Upper lobe of right lung (tissue), 1 donor: Measurements from ENCODE around the gene ANXA2. TPM values are rescaled to one million over a fixed set of nuclear protein-coding genes. Genes with fewer than 3 reads are reported as not detected.

Source experiments
- ATAC-seq: fragments of 200-7000 bp; cut with Tn5 transposase; one replicate; pipeline ENCODE4 v1.9.1; 2020; ENCODE audit warnings: mild to moderate bottlenecking, moderate library complexity
- DNase-seq: peaks from one replicate; pipeline ENCODE4 v3.0.0-alpha.2; 2020
- H3K27ac ChIP-seq: fragments of 200-600 bp; one replicate; pipeline ENCODE4 v1.8.0; 2022
- H3K27me3 ChIP-seq: fragments of 200-600 bp; one replicate; pipeline ENCODE4 v1.8.0; 2022; ENCODE audit warnings: mild to moderate bottlenecking
- H3K36me3 ChIP-seq: fragments of 200-600 bp; one replicate; pipeline ENCODE4 v1.8.0; 2022
- H3K4me1 ChIP-seq: fragments of 200-600 bp; one replicate; pipeline ENCODE4 v1.8.0; 2022
- H3K4me3 ChIP-seq: fragments of 200-600 bp; one replicate; pipeline ENCODE4 v1.8.0; 2022; ENCODE audit warnings: mild to moderate bottlenecking
- H3K9me3 ChIP-seq: fragments of 200-600 bp; one replicate; pipeline ENCODE4 v1.8.0; 2022
- intact Hi-C: fragments of 100-400 bp; cut with DNase I; formaldehyde crosslinking; loops from one replicate; pipeline ENCODE4 v1.11.0; 2022
- total RNA-seq: library from RNA; stranded (reverse); fragmentation: NEBNext Ultra II Directional; extraction: Animal tissue kit (Norgen Biotek cat#: 25700); gene quantifications from one replicate; pipeline ENCODE4 v1.2.1, GENCODE V29; 2021
- TF ChIP-seq, protein P1 (sequence below): fragments of 200-600 bp; IDR thresholded peaks from one replicate; pipeline ENCODE4 v1.8.0; 2022; ENCODE audit warnings: antibody characterized with exemption
- donor health status: DM: no; HTN: yes; CAD: no; lungs with severe emphysema.

The ANXA2 gene
- total RNA-seq, 1 donor from 2014 or later = 818 TPM

DNA sequence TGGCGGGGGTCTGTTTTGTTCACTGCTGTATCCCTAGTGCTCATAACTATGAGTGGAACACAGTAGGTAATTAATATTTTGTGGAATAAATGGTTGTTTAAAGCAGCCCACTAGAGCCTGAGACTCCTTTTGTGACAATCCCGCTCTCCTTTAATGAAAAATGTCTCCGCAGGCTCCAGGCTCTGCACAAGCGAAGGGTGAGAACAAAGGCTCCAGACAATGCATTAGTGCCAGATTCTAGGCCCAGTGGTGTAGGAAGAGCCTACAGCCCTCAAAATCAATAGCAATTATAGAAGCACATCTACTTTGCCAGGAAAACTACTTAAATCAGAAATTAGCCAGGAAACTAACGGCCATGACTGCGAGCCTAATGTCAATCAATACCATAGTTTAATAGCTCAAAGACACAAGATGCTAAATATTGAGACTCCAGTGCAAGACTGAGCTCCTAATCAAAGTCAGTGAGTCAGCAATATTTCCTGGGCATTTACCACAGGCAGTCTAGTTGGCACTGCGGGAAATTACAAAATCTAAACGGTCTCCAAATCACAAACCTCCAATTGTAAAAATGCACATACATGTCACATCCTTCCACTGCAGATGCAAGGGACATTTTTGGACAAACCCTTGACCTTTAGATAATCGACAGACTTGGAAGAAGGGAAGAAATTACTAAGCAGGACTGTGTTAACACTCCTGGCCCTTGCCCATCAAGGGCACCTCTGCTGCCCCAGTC lies 2.3 kb downstream of the ANXA2 start:
- TF ChIP-seq, protein P1, sequence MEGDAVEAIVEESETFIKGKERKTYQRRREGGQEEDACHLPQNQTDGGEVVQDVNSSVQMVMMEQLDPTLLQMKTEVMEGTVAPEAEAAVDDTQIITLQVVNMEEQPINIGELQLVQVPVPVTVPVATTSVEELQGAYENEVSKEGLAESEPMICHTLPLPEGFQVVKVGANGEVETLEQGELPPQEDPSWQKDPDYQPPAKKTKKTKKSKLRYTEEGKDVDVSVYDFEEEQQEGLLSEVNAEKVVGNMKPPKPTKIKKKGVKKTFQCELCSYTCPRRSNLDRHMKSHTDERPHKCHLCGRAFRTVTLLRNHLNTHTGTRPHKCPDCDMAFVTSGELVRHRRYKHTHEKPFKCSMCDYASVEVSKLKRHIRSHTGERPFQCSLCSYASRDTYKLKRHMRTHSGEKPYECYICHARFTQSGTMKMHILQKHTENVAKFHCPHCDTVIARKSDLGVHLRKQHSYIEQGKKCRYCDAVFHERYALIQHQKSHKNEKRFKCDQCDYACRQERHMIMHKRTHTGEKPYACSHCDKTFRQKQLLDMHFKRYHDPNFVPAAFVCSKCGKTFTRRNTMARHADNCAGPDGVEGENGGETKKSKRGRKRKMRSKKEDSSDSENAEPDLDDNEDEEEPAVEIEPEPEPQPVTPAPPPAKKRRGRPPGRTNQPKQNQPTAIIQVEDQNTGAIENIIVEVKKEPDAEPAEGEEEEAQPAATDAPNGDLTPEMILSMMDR = no peak
- Histone ChIP-seq H3K9me3 (no peaks in the 10 kb centered on the region), H3K4me1 (peaks cover 62% of the 10 kb centered on the region), H3K27ac (peak overlapping the region; percentile 95), H3K4me3 (peak overlapping the region; percentile 84), H3K27me3 (no peaks in the 10 kb centered on the region), H3K36me3 (peaks cover 9% of the 10 kb centered on the region)
- intact Hi-C loops = no loop called here
- no peak for DNase-seq
- no peak for ATAC-seq

- Histone ChIP-seq H3K36me3 (peaks cover 9% of the 10 kb centered on the region), H3K27me3 (no peaks in the 10 kb centered on the region), H3K4me3 (peak overlapping the region; percentile 84), H3K9me3 (no peaks in the 10 kb centered on the region), H3K4me1 (peaks cover 70% of the 10 kb centered on the region), H3K27ac (peak overlapping the region; percentile 95)
- ATAC-seq = no peak
- DNase-seq = no peak
- TF ChIP-seq, protein P1 = no peak
- intact Hi-C loops = no loop called here
Observed at GRCh38 chr15:60394689-60395097, 3.1 kb downstream of the ANXA2 start.

GRCh38 chr15:60392986-60393790 lies 4.6 kb downstream of the ANXA2 start:
- ATAC-seq (peak; percentile 51), DNase-seq (no peak)

DNA sequence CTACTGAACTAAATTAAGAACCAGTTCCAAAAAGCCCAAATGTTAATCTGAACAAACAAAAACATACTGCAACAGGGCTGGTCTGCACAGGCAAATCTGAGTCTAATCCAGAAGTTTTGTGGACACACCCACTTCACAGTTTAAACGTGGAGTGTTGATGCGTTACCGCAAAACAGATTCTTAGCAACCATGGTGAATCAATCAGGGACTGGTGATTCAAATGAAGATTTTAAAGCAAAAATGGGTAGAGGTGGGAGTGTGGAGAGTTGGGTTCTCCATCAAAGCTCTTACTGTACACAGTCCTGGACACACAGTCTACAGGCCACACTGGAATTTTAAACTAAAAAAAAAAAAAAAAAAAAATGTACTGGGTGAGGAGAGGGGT lies 5.2 kb downstream of the ANXA2 start:
- intact Hi-C loops = no loop called here
- H3K9me3 ChIP-seq = no peaks in the 10 kb centered on the region
- DNase-seq (no peak), ATAC-seq (no peak)
- no peaks in the 10 kb centered on the region for H3K27me3 ChIP-seq
- H3K36me3 ChIP-seq = peaks cover 9% of the 10 kb centered on the region
- TF ChIP-seq, protein P1 = no peak
- H3K4me3 ChIP-seq = no peak overlapping the region
- peaks cover 81% of the 10 kb centered on the region for H3K4me1 ChIP-seq
- H3K27ac ChIP-seq = peak overlapping the region; percentile 95

More at GRCh38 chr15:60392986-60393790, 4.6 kb downstream of the ANXA2 start:
- Histone ChIP-seq H3K27ac (peak overlapping the region; percentile 95), H3K27me3 (no peaks in the 10 kb centered on the region), H3K4me1 (peaks cover 81% of the 10 kb centered on the region), H3K36me3 (peaks cover 9% of the 10 kb centered on the region), H3K4me3 (peak overlapping the region; percentile 84), H3K9me3 (no peaks in the 10 kb centered on the region)
- intact Hi-C loops = no loop called here
- TF ChIP-seq, protein P1 = no peak

- no peak for DNase-seq
- Histone ChIP-seq H3K4me3 (no peak overlapping the region), H3K4me1 (peaks cover 81% of the 10 kb centered on the region), H3K27ac (peak overlapping the region; percentile 95), H3K9me3 (no peaks in the 10 kb centered on the region), H3K27me3 (no peaks in the 10 kb centered on the region), H3K36me3 (peaks cover 9% of the 10 kb centered on the region)
- TF ChIP-seq, protein P1 = no peak
- intact Hi-C loops = no loop called here
- ATAC-seq = no peak
Observed at GRCh38 chr15:60391722-60392315, 6.0 kb downstream of the ANXA2 start.
